OCI-LY3 (cell line): Measurements from ENCODE around the gene CLN3.

ENCODE experiments used
- H2AFZ ChIP-seq: fragments of 200-600, 300-600 bp; shearing (Covaris generic); 2 replicates; pipeline ENCODE4 v1.6.0; 2014; ENCODE audit warnings: antibody characterized with exemption, low read depth, low read length
- H3K27ac ChIP-seq: fragments of 200-600, 300-600 bp; sonication (generic); 2 replicates; pipeline ENCODE4 v1.5.1; 2014; ENCODE audit warnings: mild to moderate bottlenecking, low read length, moderate library complexity, mixed read lengths
- H3K27me3 ChIP-seq: fragments of 200-600, 300-600 bp; sonication (generic); 2 replicates; pipeline ENCODE4 v1.6.1; 2014; ENCODE audit warnings: low read depth, low read length, mixed read lengths
- H3K36me3 ChIP-seq: fragments of 200-600, 300-600 bp; sonication (generic); replicated peaks from 2 replicates; pipeline ENCODE3; 2014; ENCODE audit warnings: low read depth, low read length, mixed read lengths
- H3K4me1 ChIP-seq: fragments of 300-600, 200-600 bp; sonication (generic); 2 replicates; pipeline ENCODE4 v1.6.1; 2014; ENCODE audit warnings: low read length, mixed read lengths
- H3K4me2 ChIP-seq: fragments of 200-600, 300-600 bp; sonication (generic); 2 replicates; pipeline ENCODE4 v1.6.1; 2014; ENCODE audit warnings: low read length, mixed read lengths
- H3K4me3 ChIP-seq: fragments of 300-600, 200-600 bp; sonication (generic); 2 replicates; pipeline ENCODE4 v1.5.1; 2014; ENCODE audit warnings: antibody characterized with exemption, mild to moderate bottlenecking, low read length, moderate library complexity
- H3K79me2 ChIP-seq: fragments of 300-600, 200-600 bp; shearing (Covaris generic); 2 replicates; pipeline ENCODE4 v1.6.1; 2014; ENCODE audit warnings: mild to moderate bottlenecking, low read length, mixed read lengths
- H3K9ac ChIP-seq: fragments of 300-600, 200-600 bp; shearing (Covaris generic); 2 replicates; pipeline ENCODE4 v1.6.0; 2014; ENCODE audit warnings: mild to moderate bottlenecking, low read length, moderate library complexity
- H3K9me3 ChIP-seq: fragments of 200-600, 300-600 bp; shearing (Covaris generic); 2 replicates; pipeline ENCODE4 v1.6.1; 2014; ENCODE audit warnings: low read length, mixed read lengths; ENCODE audit not compliant: insufficient read depth
- H4K20me1 ChIP-seq: fragments of 200-600, 300-600 bp; sonication (generic); 2 replicates; pipeline ENCODE4 v1.6.1; 2016; ENCODE audit warnings: low read length, mixed read lengths; ENCODE audit not compliant: insufficient read depth
- EZH2phosphoT487 ChIP-seq: fragments of 200-600 bp; shearing (Covaris generic); IDR thresholded peaks from 2 replicates; pipeline ENCODE4 v1.6.1; 2018; ENCODE audit warnings: antibody characterized with exemption, mixed run types, low read depth
- TF ChIP-seq, protein P1 (sequence below): fragments of 200-600, 300-600 bp; sonication (generic); IDR thresholded peaks from 2 replicates; pipeline ENCODE4 v1.5.1; 2014; ENCODE audit warnings: antibody characterized with exemption, low read length, low read depth

Gene CLN3

DNA sequence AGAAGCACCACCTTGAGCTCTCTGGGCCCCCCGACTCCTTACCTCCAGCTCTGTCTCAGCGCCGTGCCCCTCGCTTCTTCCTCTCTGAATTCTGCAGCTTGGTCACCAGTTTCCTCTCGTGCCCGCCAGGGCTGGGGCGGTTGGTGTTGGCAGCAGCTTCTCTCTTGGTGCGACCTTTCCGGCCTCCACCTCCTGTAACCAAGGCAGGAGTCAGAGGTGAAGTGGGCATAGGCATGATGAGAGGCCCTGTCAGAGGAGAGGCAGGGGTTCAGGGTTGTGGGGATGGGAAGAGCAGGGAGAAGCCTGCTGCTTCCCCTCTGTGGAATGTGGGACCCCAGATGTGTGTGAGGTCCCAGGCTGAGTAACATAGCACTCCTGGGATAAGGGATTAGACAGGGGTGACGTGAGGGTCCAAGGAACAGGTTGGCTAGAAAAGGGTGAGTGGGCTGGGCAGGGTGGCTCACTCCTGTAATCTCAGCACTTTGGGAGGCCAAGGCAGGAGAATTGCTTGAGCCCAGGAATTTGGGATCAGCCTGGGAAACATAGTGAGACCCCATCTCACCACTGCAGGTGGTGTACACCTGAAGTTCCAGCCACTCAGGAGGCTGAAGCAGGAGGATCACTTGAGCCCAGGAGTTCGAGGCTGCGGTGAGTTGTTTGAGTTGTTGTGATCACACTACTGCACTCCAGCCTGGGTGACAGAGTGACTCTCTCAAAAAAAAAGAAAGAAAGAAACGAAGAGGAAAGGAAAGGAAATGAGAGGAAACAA lies 46.3 kb upstream of the CLN3 start:
- Histone ChIP-seq H3K9ac (no peak overlapping the region), H3K4me3 (no peak overlapping the region)

DNA sequence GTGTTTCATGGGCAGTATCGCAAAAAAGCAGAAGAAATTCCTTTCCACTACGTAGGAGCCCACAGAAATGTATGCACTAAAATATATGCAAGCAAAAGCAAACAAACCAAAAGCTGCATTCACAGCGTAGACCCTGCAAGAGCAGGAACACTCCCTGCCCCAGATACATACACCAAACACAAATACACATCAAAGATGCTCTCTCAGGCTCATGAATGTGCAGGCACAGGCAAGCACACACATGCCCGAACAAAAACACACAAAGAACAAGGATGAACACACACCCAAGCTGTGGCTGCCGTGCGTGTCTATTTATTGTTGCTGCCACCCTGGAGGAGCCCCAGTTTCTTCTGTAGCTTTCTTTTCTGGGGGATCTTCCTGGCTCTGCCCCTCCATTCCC lies 45.2 kb upstream of the CLN3 start:
- Histone ChIP-seq H3K27me3 (no peaks in the 10 kb centered on the region), H3K4me3 (peak overlapping the region; percentile 0; the same call in 1 of the 2 replicates), H3K79me2 (no peaks in the 10 kb centered on the region), H3K4me2 (peak overlapping the region; percentile 43), H2AFZ (no peak overlapping the region), H3K9ac (no peak overlapping the region), H3K9me3 (no peaks in the 10 kb centered on the region), H3K4me1 (peaks cover 70% of the 10 kb centered on the region), H3K27ac (peak overlapping the region; percentile 39), H3K36me3 (no peaks in the 10 kb centered on the region), H4K20me1 (no peaks in the 10 kb centered on the region)
- TF ChIP-seq, protein P1, sequence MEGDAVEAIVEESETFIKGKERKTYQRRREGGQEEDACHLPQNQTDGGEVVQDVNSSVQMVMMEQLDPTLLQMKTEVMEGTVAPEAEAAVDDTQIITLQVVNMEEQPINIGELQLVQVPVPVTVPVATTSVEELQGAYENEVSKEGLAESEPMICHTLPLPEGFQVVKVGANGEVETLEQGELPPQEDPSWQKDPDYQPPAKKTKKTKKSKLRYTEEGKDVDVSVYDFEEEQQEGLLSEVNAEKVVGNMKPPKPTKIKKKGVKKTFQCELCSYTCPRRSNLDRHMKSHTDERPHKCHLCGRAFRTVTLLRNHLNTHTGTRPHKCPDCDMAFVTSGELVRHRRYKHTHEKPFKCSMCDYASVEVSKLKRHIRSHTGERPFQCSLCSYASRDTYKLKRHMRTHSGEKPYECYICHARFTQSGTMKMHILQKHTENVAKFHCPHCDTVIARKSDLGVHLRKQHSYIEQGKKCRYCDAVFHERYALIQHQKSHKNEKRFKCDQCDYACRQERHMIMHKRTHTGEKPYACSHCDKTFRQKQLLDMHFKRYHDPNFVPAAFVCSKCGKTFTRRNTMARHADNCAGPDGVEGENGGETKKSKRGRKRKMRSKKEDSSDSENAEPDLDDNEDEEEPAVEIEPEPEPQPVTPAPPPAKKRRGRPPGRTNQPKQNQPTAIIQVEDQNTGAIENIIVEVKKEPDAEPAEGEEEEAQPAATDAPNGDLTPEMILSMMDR = no peak
- TF ChIP-seq EZH2phosphoT487 = no peak

More for the DNA sequence above, 46.3 kb upstream of the CLN3 start:
- Histone ChIP-seq H3K79me2 (no peaks in the 10 kb centered on the region), H3K9me3 (no peaks in the 10 kb centered on the region), H3K27me3 (no peaks in the 10 kb centered on the region), H3K4me2 (no peak overlapping the region), H2AFZ (no peak overlapping the region), H3K4me1 (peaks cover 68% of the 10 kb centered on the region), H3K36me3 (no peaks in the 10 kb centered on the region), H4K20me1 (no peaks in the 10 kb centered on the region), H3K27ac (no peak overlapping the region)
- TF ChIP-seq EZH2phosphoT487 = no peak
- TF ChIP-seq, protein P1 = no peak

DNA sequence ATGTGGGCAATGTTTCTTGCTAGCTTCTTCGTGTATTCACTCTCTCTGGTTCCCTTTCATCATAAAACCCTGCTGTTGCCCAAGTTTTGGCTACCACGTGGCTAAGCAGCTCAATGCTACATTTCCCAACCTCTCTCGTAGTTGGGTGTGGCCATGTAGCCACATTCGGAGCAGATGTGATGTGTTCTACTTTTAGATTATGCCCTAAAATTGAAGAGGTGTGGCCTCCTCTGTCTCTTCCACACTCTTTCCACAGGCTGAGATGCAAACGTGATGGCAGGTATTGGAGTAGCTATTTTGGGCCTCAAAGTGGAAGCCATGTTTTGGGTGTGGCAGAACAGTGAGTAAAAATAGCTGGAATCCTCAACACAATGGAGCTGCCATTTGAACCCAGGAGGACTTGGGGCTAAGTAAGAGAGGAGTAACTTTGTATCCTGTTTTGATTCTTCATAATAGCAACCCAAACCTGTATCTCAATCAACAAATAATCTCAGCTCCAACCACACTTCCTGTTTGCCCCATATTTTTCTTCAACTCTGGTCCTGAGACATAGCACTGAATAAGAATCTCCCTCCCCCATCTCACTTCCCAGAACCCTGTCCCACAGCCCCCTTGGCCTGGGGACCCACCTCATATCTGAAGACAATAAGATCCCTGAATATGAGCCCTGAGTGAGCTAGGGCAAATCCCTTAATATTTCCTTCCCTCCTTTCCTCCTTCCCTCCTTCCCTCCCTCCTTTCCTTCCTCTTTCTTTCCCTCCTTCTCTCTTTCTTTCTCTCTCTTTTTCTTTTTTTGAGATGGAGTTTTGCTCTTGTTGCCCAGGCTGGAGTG lies 42.9 kb upstream of the CLN3 start:
- Histone ChIP-seq H3K27ac (no peak overlapping the region), H3K79me2 (no peaks in the 10 kb centered on the region), H4K20me1 (no peaks in the 10 kb centered on the region), H2AFZ (no peak overlapping the region), H3K4me3 (no peak overlapping the region), H3K36me3 (no peaks in the 10 kb centered on the region), H3K9me3 (no peaks in the 10 kb centered on the region), H3K4me2 (no peak overlapping the region), H3K4me1 (peaks cover 60% of the 10 kb centered on the region), H3K9ac (no peak overlapping the region), H3K27me3 (no peaks in the 10 kb centered on the region)
- TF ChIP-seq EZH2phosphoT487 = no peak
- TF ChIP-seq, protein P1 = no peak

DNA sequence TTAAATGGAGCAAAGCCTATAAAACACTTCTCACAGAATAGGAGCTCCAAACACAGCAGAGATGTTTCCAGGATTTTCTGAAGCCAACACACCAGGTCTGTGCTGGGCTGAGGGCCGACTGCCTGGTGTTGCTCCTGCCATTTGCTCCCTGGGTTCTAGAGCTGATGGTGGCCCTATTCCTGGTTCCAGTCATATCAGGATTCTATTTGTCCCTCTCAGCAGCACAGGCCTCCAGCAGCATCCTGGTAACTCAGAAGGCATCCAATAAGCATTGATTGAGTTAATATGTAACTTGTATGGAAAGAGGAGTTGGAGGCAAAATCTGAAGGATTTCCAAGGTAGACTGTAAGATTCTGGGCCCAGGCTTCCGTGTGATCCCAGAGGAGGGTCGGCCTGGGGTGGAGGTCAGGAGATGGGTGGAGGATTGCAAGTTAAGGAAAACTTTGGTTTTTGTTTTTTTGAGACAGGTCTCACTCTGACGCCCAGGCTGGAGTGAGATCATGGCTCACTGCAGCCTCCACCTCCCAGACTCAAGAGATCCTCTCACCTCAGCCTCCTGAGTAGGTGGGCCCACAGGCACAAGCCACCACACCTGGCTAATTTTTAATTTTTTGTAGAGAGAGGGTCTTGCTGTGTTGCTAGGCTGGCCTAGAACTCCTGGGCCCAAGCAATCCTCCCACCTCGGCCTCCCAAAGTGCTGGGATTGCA lies 41.2 kb upstream of the CLN3 start:
- H3K4me2 ChIP-seq = no peak overlapping the region
- H3K79me2 ChIP-seq = no peaks in the 10 kb centered on the region
- no peak overlapping the region for H2AFZ ChIP-seq
- H3K36me3 ChIP-seq = no peaks in the 10 kb centered on the region
- no peak overlapping the region for H3K27ac ChIP-seq
- no peaks in the 10 kb centered on the region for H3K9me3 ChIP-seq
- H3K4me1 ChIP-seq = peaks cover 54% of the 10 kb centered on the region
- no peak overlapping the region for H3K9ac ChIP-seq
- no peak overlapping the region for H3K4me3 ChIP-seq
- no peaks in the 10 kb centered on the region for H4K20me1 ChIP-seq
- TF ChIP-seq, protein P1 = no peak
- TF ChIP-seq EZH2phosphoT487 = no peak
- no peaks in the 10 kb centered on the region for H3K27me3 ChIP-seq
